Chondrocyte (in vitro differentiated cells): ENCODE measurements around the gene RIOK3. TPM values are rescaled to one million over a fixed set of nuclear protein-coding genes. Genes with fewer than 3 reads are reported as not detected.
A peak's percentile ranks its signal among the peaks of the same experiment; 100 is the strongest.

ENCODE experiments used
- DNase-seq: peaks from one replicate; pipeline ENCODE4 v3.0.0; 2021; ENCODE audit warnings: mixed read lengths, low spot score
- H3K27ac Mint-ChIP-seq: one replicate; pipeline ENCODE4 v1.8.0; 2021; ENCODE audit warnings: mild to moderate bottlenecking, moderate library complexity, mixed read lengths; ENCODE audit not compliant: unreplicated experiment
- H3K27me3 Mint-ChIP-seq: 2 replicates; pipeline ENCODE4 v1.8.0; 2021; ENCODE audit warnings: low read depth, mixed read lengths
- H3K36me3 Mint-ChIP-seq: 2 replicates; pipeline ENCODE4 v1.8.0; 2021; ENCODE audit warnings: low read depth, mixed read lengths
- H3K4me1 Mint-ChIP-seq: 2 replicates; pipeline ENCODE4 v1.8.0; 2021; ENCODE audit warnings: low read depth, mild to moderate bottlenecking, mixed read lengths
- H3K4me3 Mint-ChIP-seq: one replicate; pipeline ENCODE4 v1.8.0; 2021; ENCODE audit warnings: mild to moderate bottlenecking, moderate library complexity, mixed read lengths; ENCODE audit not compliant: unreplicated experiment
- H3K9me3 Mint-ChIP-seq: 2 replicates; pipeline ENCODE4 v1.8.0; 2021; ENCODE audit warnings: low read depth, mixed read lengths
- CTCF ChIP-seq: fragments of 200-600 bp; sonication (generic); IDR thresholded peaks from 2 replicates; pipeline ENCODE4 v1.5.0; 2021; ENCODE audit warnings: antibody characterized with exemption, mild to moderate bottlenecking, moderate library complexity
- total RNA-seq: library from RNA; stranded (reverse); gene quantifications from 3 replicates; pipeline ENCODE4 v1.2.1, GENCODE V29; 2021

Gene RIOK3
- total RNA-seq, 1 donor from 2014 or later = 51.4 TPM

GRCh38 chr18:23523429-23524212 lies 70.5 kb downstream of the RIOK3 start:
- Mint-ChIP-seq H3K9me3 (no peaks in the 10 kb centered on the region), H3K27me3 (no peaks in the 10 kb centered on the region), H3K4me1 (peaks cover 24% of the 10 kb centered on the region), H3K27ac (peak overlapping the region; percentile 77), H3K36me3 (peaks cover 33% of the 10 kb centered on the region), H3K4me3 (peak overlapping the region; percentile 4)
- no peak for TF ChIP-seq CTCF
- no peak for DNase-seq

GRCh38 chr18:23524213-23524707 lies 71.2 kb downstream of the RIOK3 start:
- H3K36me3 Mint-ChIP-seq = peaks cover 39% of the 10 kb centered on the region
- peak overlapping the region; percentile 77 for H3K27ac Mint-ChIP-seq

GRCh38 chr18:23526501-23527063 lies 73.5 kb downstream of the RIOK3 start:
- no peak for TF ChIP-seq CTCF
- Mint-ChIP-seq H3K9me3 (no peaks in the 10 kb centered on the region), H3K27ac (no peak overlapping the region), H3K4me1 (peaks cover 24% of the 10 kb centered on the region), H3K4me3 (no peak overlapping the region), H3K36me3 (peaks cover 37% of the 10 kb centered on the region), H3K27me3 (no peaks in the 10 kb centered on the region)
- DNase-seq = no peak

More at GRCh38 chr18:23524213-23524707, 71.2 kb downstream of the RIOK3 start:
- H3K27me3 Mint-ChIP-seq = no peaks in the 10 kb centered on the region
- no peak for DNase-seq
- peak overlapping the region; percentile 4 for H3K4me3 Mint-ChIP-seq
- TF ChIP-seq CTCF = no peak
- H3K9me3 Mint-ChIP-seq = no peaks in the 10 kb centered on the region
- H3K4me1 Mint-ChIP-seq = peaks cover 24% of the 10 kb centered on the region

- Mint-ChIP-seq H3K4me1 (peaks cover 17% of the 10 kb centered on the region), H3K36me3 (peaks cover 42% of the 10 kb centered on the region), H3K27ac (peak overlapping the region; percentile 41), H3K4me3 (no peak overlapping the region), H3K9me3 (no peaks in the 10 kb centered on the region), H3K27me3 (no peaks in the 10 kb centered on the region)
- no peak for DNase-seq
- TF ChIP-seq CTCF = no peak
These were observed 75.7 kb downstream of the RIOK3 start for GRCh38 chr18:23528580-23529472.

- Mint-ChIP-seq H3K27me3 (no peaks in the 10 kb centered on the region), H3K9me3 (no peaks in the 10 kb centered on the region), H3K4me1 (peaks cover 11% of the 10 kb centered on the region), H3K36me3 (peaks cover 46% of the 10 kb centered on the region), H3K4me3 (no peak overlapping the region), H3K27ac (peak overlapping the region; percentile 41)
- no peak for DNase-seq
- TF ChIP-seq CTCF = no peak
These were observed 76.5 kb downstream of the RIOK3 start for GRCh38 chr18:23529604-23530003.
